ENCODE measurements around the gene HLA-B.

The HLA-B gene

GRCh38 chr6:31358302-31358701 lies 1.3 kb upstream of the HLA-B start:
- Histone ChIP-seq H3K4me1 (ENCODE audit: control insufficient read depth, insufficient read depth, low read length) (no peaks in the 10 kb centered on the region), H3K4me3 (ENCODE audit: low read depth, low read length) (no peak overlapping the region)
- POLR2A ChIA-PET, result interaction anchor here (0.5 to 1.2 kb wide), 2 partner anchors 200 to 299 kb away, joined by 3 to 4 read pairs; partner anchors contain the start of gene TCF19

More at GRCh38 chr6:31358302-31358701, 1.3 kb upstream of the HLA-B start:
- CTCF ChIA-PET, result interaction anchor here (1.2 kb wide), 1 partner anchor 9 kb away, joined by 4 read pairs; no protein-coding TSS in a partner anchor
- Histone ChIP-seq H3K9me3 (ENCODE audit: control insufficient read depth, insufficient read depth, low read depth, low read length) (no peaks in the 10 kb centered on the region), H3K36me3 (ENCODE audit: control insufficient read depth in 2 of 2, insufficient read depth in 1 of 2, low read length in 2 of 2) (peaks cover 0 to 22% of the 10 kb centered on the region in 2 experiments; a peak in 1 of 3 replicates), H3K27ac (ENCODE audit: extremely low read depth, low read depth, low read length) (no peak overlapping the region)
- no peak for TF ChIP-seq MYNN (tag by site-specific recombination; IDR thresholded peaks at IDR 0.05; ENCODE audit: borderline replicate concordance)
- no peak for TF ChIP-seq BCL11B (tag by site-specific recombination; IDR thresholded peaks at IDR 0.05; ENCODE audit: low read depth)
- no peak for TF ChIP-seq ZBTB1 (tag by site-specific recombination; IDR thresholded peaks at IDR 0.05)
- TF ChIP-seq GLIS1 (tag by site-specific recombination; IDR thresholded peaks at IDR 0.05), result no peak
- TF ChIP-seq, protein P1, sequence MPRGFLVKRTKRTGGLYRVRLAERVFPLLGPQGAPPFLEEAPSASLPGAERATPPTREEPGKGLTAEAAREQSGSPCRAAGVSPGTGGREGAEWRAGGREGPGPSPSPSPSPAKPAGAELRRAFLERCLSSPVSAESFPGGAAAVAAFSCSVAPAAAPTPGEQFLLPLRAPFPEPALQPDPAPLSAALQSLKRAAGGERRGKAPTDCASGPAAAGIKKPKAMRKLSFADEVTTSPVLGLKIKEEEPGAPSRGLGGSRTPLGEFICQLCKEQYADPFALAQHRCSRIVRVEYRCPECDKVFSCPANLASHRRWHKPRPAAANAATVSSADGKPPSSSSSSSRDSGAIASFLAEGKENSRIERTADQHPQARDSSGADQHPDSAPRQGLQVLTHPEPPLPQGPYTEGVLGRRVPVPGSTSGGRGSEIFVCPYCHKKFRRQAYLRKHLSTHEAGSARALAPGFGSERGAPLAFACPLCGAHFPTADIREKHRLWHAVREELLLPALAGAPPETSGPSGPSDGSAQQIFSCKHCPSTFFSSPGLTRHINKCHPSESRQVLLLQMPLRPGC (tag by site-specific recombination; IDR thresholded peaks at IDR 0.05), result no peak
- no peak for TF ChIP-seq ZNF585B (tag by site-specific recombination; IDR thresholded peaks at IDR 0.05)
- TF ChIP-seq ZNF639 (tag by site-specific recombination; IDR thresholded peaks at IDR 0.05), result no peak
- TF ChIP-seq KLF8 (tag by site-specific recombination; IDR thresholded peaks at IDR 0.05), result no peak
- TF ChIP-seq ZNF501 (tag by site-specific recombination; IDR thresholded peaks at IDR 0.05), result no peak
- TF ChIP-seq ZNF704 (tag by site-specific recombination; IDR thresholded peaks at IDR 0.05), result no peak
- no peak for TF ChIP-seq ZNF169 (tag by site-specific recombination; IDR thresholded peaks at IDR 0.05)
- TF ChIP-seq, protein P2, sequence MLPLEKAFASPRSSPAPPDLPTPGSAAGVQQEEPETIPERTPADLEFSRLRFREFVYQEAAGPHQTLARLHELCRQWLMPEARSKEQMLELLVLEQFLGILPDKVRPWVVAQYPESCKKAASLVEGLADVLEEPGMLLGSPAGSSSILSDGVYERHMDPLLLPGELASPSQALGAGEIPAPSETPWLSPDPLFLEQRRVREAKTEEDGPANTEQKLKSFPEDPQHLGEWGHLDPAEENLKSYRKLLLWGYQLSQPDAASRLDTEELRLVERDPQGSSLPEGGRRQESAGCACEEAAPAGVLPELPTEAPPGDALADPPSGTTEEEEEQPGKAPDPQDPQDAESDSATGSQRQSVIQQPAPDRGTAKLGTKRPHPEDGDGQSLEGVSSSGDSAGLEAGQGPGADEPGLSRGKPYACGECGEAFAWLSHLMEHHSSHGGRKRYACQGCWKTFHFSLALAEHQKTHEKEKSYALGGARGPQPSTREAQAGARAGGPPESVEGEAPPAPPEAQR (tag by site-specific recombination; IDR thresholded peaks at IDR 0.05), result no peak
- TF ChIP-seq ZNF140 (tag by site-specific recombination; IDR thresholded peaks at IDR 0.05), result no peak
- TF ChIP-seq, protein P3, sequence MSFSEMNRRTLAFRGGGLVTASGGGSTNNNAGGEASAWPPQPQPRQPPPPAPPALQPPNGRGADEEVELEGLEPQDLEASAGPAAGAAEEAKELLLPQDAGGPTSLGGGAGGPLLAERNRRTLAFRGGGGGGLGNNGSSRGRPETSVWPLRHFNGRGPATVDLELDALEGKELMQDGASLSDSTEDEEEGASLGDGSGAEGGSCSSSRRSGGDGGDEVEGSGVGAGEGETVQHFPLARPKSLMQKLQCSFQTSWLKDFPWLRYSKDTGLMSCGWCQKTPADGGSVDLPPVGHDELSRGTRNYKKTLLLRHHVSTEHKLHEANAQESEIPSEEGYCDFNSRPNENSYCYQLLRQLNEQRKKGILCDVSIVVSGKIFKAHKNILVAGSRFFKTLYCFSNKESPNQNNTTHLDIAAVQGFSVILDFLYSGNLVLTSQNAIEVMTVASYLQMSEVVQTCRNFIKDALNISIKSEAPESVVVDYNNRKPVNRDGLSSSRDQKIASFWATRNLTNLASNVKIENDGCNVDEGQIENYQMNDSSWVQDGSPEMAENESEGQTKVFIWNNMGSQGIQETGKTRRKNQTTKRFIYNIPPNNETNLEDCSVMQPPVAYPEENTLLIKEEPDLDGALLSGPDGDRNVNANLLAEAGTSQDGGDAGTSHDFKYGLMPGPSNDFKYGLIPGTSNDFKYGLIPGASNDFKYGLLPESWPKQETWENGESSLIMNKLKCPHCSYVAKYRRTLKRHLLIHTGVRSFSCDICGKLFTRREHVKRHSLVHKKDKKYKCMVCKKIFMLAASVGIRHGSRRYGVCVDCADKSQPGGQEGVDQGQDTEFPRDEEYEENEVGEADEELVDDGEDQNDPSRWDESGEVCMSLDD (tag by site-specific recombination; IDR thresholded peaks at IDR 0.05), result no peak
- TF ChIP-seq ZNF211 (tag by site-specific recombination; IDR thresholded peaks at IDR 0.05; ENCODE audit: low read depth), result no peak
- TF ChIP-seq TRIM28 (IDR thresholded peaks at IDR 0.05; ENCODE audit: borderline replicate concordance, low read length), result no peak
- no peak for TF ChIP-seq ZNF530 (tag by site-specific recombination; IDR thresholded peaks at IDR 0.05; ENCODE audit: low read depth)
- TF ChIP-seq PBX3 (CRISPR knock-in tag; IDR thresholded peaks at IDR 0.05), result no peak

Measured in HEK293 (cell line).